Measurements from ENCODE around the gene MYO1E. TPM values are rescaled to one million over a fixed set of nuclear protein-coding genes. Genes with fewer than 3 reads are reported as not detected.

Gene MYO1E
- total RNA-seq, 1 experiment from 2014 or later: 83.6 TPM

DNA sequence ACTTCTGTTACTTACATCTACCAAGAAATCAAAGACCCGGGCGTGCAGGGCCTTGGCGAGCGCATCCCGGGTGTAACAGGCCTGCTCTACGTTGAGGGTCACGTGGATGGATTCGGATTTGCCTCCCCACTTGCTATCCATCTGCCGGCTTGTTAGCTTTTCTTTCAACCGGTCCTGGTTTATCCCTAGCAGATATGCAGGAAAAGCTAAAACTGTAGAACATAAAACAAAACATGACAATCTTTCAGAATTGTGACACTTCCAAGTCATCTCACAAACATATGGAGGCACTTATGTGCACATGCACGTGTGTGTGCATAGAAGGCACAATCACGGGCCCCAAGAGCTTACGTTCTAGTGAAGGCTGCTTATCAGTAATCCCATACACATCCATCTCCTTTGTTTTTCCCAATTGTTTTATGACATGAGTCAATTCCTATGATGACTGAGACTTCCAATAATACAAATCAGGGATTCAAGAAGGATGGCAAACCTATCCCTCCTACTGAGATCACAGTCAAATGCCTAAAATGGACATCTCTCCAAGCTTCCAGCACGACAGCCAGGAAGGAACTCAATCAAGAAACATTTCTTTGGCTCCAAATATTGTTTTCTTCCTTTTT is 154.7 kb downstream of the MYO1E start (continued):
- no peak for TF ChIP-seq ZNF416 (CRISPR knock-in tag; IDR thresholded peaks at IDR 0.05)
- no peak for TF ChIP-seq ETV6 (CRISPR knock-in tag; IDR thresholded peaks at IDR 0.05)

DNA sequence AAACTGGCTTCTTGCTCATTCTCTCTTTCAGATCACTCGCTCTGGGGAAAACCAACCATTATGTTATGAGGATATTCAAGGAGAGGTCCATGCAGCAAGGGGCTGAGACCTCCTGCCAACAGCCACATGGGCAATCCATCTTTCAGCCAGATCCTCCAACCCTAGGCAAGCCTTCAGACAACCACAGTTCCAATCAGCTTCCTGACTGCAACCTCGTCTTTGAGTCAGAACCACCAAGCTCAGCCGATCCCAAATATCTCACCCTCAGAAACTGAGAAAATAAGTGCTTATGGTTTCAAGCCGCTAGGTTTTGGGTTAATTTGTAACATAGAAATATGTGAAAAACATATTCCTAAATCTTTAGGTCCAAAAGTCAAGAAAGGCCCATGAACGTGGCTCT is 155.8 kb downstream of the MYO1E start:
- H3K4me1 Mint-ChIP-seq: no peaks in the 10 kb centered on the region
- H3K9me3 Mint-ChIP-seq: no peaks in the 10 kb centered on the region
- POLR2A ChIA-PET: no interaction called here
- TF ChIP-seq IRF2 (CRISPR knock-in tag; IDR thresholded peaks at IDR 0.05; ENCODE audit: borderline replicate concordance, low read depth): no peak
- TF ChIP-seq, protein P1, sequence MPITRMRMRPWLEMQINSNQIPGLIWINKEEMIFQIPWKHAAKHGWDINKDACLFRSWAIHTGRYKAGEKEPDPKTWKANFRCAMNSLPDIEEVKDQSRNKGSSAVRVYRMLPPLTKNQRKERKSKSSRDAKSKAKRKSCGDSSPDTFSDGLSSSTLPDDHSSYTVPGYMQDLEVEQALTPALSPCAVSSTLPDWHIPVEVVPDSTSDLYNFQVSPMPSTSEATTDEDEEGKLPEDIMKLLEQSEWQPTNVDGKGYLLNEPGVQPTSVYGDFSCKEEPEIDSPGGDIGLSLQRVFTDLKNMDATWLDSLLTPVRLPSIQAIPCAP (CRISPR knock-in tag; IDR thresholded peaks at IDR 0.05): no peak
- TF ChIP-seq, protein P2, sequence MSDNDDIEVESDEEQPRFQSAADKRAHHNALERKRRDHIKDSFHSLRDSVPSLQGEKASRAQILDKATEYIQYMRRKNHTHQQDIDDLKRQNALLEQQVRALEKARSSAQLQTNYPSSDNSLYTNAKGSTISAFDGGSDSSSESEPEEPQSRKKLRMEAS (CRISPR knock-in tag; IDR thresholded peaks at IDR 0.05): no peak
- TF ChIP-seq, protein P3, sequence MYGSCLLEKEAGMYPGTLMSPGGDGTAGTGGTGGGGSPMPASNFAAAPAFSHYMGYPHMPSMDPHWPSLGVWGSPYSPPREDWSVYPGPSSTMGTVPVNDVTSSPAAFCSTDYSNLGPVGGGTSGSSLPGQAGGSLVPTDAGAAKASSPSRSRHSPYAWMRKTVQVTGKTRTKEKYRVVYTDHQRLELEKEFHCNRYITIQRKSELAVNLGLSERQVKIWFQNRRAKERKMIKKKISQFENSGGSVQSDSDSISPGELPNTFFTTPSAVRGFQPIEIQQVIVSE (CRISPR knock-in tag; IDR thresholded peaks at IDR 0.05; ENCODE audit: borderline replicate concordance): no peak
- TF ChIP-seq MYBL2 (CRISPR knock-in tag; IDR thresholded peaks at IDR 0.05): no peak
- TF ChIP-seq CBFB (CRISPR knock-in tag; IDR thresholded peaks at IDR 0.05; ENCODE audit: low read depth): no peak
- TF ChIP-seq, protein P4, sequence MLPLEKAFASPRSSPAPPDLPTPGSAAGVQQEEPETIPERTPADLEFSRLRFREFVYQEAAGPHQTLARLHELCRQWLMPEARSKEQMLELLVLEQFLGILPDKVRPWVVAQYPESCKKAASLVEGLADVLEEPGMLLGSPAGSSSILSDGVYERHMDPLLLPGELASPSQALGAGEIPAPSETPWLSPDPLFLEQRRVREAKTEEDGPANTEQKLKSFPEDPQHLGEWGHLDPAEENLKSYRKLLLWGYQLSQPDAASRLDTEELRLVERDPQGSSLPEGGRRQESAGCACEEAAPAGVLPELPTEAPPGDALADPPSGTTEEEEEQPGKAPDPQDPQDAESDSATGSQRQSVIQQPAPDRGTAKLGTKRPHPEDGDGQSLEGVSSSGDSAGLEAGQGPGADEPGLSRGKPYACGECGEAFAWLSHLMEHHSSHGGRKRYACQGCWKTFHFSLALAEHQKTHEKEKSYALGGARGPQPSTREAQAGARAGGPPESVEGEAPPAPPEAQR (CRISPR knock-in tag; IDR thresholded peaks at IDR 0.05): no peak
- TF ChIP-seq, protein P5, sequence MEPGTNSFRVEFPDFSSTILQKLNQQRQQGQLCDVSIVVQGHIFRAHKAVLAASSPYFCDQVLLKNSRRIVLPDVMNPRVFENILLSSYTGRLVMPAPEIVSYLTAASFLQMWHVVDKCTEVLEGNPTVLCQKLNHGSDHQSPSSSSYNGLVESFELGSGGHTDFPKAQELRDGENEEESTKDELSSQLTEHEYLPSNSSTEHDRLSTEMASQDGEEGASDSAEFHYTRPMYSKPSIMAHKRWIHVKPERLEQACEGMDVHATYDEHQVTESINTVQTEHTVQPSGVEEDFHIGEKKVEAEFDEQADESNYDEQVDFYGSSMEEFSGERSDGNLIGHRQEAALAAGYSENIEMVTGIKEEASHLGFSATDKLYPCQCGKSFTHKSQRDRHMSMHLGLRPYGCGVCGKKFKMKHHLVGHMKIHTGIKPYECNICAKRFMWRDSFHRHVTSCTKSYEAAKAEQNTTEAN (CRISPR knock-in tag; IDR thresholded peaks at IDR 0.05): no peak
- no peak for TF ChIP-seq SMAD4 (CRISPR knock-in tag; IDR thresholded peaks at IDR 0.05)
- TF ChIP-seq, protein P6, sequence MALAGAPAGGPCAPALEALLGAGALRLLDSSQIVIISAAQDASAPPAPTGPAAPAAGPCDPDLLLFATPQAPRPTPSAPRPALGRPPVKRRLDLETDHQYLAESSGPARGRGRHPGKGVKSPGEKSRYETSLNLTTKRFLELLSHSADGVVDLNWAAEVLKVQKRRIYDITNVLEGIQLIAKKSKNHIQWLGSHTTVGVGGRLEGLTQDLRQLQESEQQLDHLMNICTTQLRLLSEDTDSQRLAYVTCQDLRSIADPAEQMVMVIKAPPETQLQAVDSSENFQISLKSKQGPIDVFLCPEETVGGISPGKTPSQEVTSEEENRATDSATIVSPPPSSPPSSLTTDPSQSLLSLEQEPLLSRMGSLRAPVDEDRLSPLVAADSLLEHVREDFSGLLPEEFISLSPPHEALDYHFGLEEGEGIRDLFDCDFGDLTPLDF (CRISPR knock-in tag; IDR thresholded peaks at IDR 0.05): no peak
- TF ChIP-seq NFE2L1 (CRISPR knock-in tag; IDR thresholded peaks at IDR 0.05): no peak
- no peak for TF ChIP-seq GRHL2 (CRISPR knock-in tag; IDR thresholded peaks at IDR 0.05; ENCODE audit: insufficient replicate concordance, severe bottlenecking)
- ATAC-seq (no peak), DNase-seq (ENCODE audit: low spot score) (no peak)
- H3K27ac Mint-ChIP-seq: no peak overlapping the region
- no peaks in the 10 kb centered on the region for H3K27me3 Mint-ChIP-seq (ENCODE audit: low read depth)
- CTCF ChIA-PET: no interaction called here
- no peak overlapping the region for H3K4me3 Mint-ChIP-seq
- H3K36me3 Mint-ChIP-seq: peaks cover 23% of the 10 kb centered on the region

DNA sequence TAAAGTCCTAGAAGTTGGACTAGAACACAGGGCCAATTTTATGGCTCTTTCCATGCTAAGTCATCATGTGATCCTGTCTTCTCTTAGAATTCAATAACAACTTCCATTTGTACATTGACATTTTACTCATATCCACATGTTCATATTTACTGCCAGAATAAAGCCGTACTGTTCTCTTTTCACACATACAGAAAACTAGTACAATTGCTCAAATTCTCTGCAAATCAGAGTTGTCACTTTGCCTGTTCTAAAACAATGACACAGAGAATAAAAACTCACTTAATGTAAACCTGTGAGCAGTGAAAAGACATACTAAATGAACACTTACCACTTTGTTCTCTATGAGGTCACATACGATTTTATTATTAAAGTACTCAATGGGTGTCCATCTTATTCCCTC is 162.5 kb downstream of the MYO1E start:
- ChIA-PET CTCF (interaction anchor here (0.8 kb wide), 1 partner anchor 282 kb away, joined by 3 read pairs; no protein-coding TSS in a partner anchor), POLR2A (no interaction called here)
- Mint-ChIP-seq H3K9me3 (no peaks in the 10 kb centered on the region), H3K36me3 (peaks cover 40% of the 10 kb centered on the region), H3K27ac (no peak overlapping the region), H3K4me1 (no peaks in the 10 kb centered on the region), H3K4me3 (no peak overlapping the region), H3K27me3 (ENCODE audit: low read depth) (no peaks in the 10 kb centered on the region)
- no peak for DNase-seq (ENCODE audit: low spot score)
- TF ChIP-seq, protein P7, sequence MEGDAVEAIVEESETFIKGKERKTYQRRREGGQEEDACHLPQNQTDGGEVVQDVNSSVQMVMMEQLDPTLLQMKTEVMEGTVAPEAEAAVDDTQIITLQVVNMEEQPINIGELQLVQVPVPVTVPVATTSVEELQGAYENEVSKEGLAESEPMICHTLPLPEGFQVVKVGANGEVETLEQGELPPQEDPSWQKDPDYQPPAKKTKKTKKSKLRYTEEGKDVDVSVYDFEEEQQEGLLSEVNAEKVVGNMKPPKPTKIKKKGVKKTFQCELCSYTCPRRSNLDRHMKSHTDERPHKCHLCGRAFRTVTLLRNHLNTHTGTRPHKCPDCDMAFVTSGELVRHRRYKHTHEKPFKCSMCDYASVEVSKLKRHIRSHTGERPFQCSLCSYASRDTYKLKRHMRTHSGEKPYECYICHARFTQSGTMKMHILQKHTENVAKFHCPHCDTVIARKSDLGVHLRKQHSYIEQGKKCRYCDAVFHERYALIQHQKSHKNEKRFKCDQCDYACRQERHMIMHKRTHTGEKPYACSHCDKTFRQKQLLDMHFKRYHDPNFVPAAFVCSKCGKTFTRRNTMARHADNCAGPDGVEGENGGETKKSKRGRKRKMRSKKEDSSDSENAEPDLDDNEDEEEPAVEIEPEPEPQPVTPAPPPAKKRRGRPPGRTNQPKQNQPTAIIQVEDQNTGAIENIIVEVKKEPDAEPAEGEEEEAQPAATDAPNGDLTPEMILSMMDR (IDR thresholded peaks at IDR 0.05): no peak
- TF ChIP-seq, protein P2 (CRISPR knock-in tag; IDR thresholded peaks at IDR 0.05): no peak
- TF ChIP-seq TCF7 (CRISPR knock-in tag; IDR thresholded peaks at IDR 0.05; ENCODE audit: low read depth) (no peak), NR3C1 (CRISPR knock-in tag; conservative IDR thresholded peaks at IDR 0.05; ENCODE audit: low read depth) (no peak), ZNF317 (CRISPR knock-in tag; IDR thresholded peaks at IDR 0.05; ENCODE audit: borderline replicate concordance, low read depth) (no peak), NR2C2 (CRISPR knock-in tag; IDR thresholded peaks at IDR 0.05) (no peak)
- TF ChIP-seq, protein P8, sequence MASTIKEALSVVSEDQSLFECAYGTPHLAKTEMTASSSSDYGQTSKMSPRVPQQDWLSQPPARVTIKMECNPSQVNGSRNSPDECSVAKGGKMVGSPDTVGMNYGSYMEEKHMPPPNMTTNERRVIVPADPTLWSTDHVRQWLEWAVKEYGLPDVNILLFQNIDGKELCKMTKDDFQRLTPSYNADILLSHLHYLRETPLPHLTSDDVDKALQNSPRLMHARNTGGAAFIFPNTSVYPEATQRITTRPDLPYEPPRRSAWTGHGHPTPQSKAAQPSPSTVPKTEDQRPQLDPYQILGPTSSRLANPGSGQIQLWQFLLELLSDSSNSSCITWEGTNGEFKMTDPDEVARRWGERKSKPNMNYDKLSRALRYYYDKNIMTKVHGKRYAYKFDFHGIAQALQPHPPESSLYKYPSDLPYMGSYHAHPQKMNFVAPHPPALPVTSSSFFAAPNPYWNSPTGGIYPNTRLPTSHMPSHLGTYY (CRISPR knock-in tag; IDR thresholded peaks at IDR 0.05): no peak
- TF ChIP-seq, protein P9, sequence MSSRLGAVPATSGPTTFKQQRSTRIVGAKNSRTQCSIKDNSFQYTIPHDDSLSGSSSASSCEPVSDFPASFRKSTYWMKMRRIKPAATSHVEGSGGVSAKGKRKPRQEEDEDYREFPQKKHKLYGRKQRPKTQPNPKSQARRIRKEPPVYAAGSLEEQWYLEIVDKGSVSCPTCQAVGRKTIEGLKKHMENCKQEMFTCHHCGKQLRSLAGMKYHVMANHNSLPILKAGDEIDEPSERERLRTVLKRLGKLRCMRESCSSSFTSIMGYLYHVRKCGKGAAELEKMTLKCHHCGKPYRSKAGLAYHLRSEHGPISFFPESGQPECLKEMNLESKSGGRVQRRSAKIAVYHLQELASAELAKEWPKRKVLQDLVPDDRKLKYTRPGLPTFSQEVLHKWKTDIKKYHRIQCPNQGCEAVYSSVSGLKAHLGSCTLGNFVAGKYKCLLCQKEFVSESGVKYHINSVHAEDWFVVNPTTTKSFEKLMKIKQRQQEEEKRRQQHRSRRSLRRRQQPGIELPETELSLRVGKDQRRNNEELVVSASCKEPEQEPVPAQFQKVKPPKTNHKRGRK (CRISPR knock-in tag; IDR thresholded peaks at IDR 0.05; ENCODE audit: borderline replicate concordance): no peak
- ATAC-seq: no peak
